Liver (tissue), 3 donors: ENCODE results near the gene CDK5RAP2.

ENCODE experiments used
- FOXA1 ChIP-seq: IDR thresholded peaks from 2 replicates; pipeline ENCODE4 v1.6.1; 2016; ENCODE audit warnings: antibody characterized with exemption
- HNF4A ChIP-seq, 2 donors: conservative IDR thresholded peaks; 2 replicates each; pipeline ENCODE4 v1.6.1; 2016; ENCODE audit warnings: antibody characterized with exemption in 2 of 2, mild to moderate bottlenecking in 2 of 2
- NR2F2 ChIP-seq: IDR thresholded peaks from 2 replicates; pipeline ENCODE4 v1.6.1; 2016; ENCODE audit warnings: antibody characterized with exemption
- RAD21 ChIP-seq, 2 donors: IDR thresholded peaks; 2 replicates each; pipeline ENCODE4 v1.6.1; 2016; ENCODE audit warnings: antibody characterized with exemption in 2 of 2, mild to moderate bottlenecking in 2 of 2
- TAF1 ChIP-seq: conservative IDR thresholded peaks from 2 replicates; pipeline ENCODE4 v1.6.1; 2016; ENCODE audit warnings: antibody characterized with exemption, mild to moderate bottlenecking
- YY1 ChIP-seq: IDR thresholded peaks from 2 replicates; pipeline ENCODE4 v1.6.1; 2016; ENCODE audit warnings: antibody characterized with exemption, mild to moderate bottlenecking
- TF ChIP-seq, protein P1 (sequence below): fragments of 150-350 bp; IDR thresholded peaks from 2 replicates; pipeline ENCODE4 v1.5.1; 2017; ENCODE audit warnings: improper control_type of control experiment, low read depth, low read length; ENCODE audit not compliant: missing input control
- TF ChIP-seq, protein P2 (sequence below): IDR thresholded peaks from 2 replicates; pipeline ENCODE4 v1.6.1; 2016; ENCODE audit warnings: antibody characterized with exemption
- TF ChIP-seq, protein P3 (sequence below): IDR thresholded peaks from 2 replicates; pipeline ENCODE4 v1.6.1; 2016; ENCODE audit warnings: antibody characterized with exemption, mild to moderate bottlenecking
- donor health status: healthy.
- donor health status: healthy.

DNA sequence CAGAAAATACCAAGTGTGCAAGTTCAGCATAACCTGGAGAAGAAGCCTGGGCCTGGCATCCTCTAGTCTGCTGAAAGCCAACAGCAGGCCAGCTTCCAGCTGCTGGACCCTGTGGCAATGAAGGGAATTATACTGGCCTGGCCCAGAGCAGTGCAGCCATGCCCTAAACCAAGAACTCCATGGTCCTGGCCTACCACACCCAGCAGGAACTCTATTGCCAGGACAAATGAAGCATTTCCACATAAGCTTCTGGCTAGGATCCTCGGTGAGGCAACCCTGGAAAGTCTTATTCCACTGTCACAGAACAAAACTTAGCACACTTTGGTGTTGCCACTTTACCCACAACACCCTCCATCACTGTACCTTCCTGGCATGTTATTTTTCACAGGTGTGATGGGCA, 35.5 kb downstream of the CDK5RAP2 start:
- no peak for TF ChIP-seq FOXA1
- no peak for TF ChIP-seq HNF4A (conservative IDR thresholded peaks at IDR 0.05)
- TF ChIP-seq, protein P1, sequence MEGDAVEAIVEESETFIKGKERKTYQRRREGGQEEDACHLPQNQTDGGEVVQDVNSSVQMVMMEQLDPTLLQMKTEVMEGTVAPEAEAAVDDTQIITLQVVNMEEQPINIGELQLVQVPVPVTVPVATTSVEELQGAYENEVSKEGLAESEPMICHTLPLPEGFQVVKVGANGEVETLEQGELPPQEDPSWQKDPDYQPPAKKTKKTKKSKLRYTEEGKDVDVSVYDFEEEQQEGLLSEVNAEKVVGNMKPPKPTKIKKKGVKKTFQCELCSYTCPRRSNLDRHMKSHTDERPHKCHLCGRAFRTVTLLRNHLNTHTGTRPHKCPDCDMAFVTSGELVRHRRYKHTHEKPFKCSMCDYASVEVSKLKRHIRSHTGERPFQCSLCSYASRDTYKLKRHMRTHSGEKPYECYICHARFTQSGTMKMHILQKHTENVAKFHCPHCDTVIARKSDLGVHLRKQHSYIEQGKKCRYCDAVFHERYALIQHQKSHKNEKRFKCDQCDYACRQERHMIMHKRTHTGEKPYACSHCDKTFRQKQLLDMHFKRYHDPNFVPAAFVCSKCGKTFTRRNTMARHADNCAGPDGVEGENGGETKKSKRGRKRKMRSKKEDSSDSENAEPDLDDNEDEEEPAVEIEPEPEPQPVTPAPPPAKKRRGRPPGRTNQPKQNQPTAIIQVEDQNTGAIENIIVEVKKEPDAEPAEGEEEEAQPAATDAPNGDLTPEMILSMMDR = no peak
- no peak for TF ChIP-seq TAF1
- no peak for TF ChIP-seq RAD21 (IDR thresholded peaks at IDR 0.05)
- TF ChIP-seq, protein P2, sequence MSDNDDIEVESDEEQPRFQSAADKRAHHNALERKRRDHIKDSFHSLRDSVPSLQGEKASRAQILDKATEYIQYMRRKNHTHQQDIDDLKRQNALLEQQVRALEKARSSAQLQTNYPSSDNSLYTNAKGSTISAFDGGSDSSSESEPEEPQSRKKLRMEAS = no peak
- TF ChIP-seq NR2F2 = no peak
- TF ChIP-seq, protein P3, sequence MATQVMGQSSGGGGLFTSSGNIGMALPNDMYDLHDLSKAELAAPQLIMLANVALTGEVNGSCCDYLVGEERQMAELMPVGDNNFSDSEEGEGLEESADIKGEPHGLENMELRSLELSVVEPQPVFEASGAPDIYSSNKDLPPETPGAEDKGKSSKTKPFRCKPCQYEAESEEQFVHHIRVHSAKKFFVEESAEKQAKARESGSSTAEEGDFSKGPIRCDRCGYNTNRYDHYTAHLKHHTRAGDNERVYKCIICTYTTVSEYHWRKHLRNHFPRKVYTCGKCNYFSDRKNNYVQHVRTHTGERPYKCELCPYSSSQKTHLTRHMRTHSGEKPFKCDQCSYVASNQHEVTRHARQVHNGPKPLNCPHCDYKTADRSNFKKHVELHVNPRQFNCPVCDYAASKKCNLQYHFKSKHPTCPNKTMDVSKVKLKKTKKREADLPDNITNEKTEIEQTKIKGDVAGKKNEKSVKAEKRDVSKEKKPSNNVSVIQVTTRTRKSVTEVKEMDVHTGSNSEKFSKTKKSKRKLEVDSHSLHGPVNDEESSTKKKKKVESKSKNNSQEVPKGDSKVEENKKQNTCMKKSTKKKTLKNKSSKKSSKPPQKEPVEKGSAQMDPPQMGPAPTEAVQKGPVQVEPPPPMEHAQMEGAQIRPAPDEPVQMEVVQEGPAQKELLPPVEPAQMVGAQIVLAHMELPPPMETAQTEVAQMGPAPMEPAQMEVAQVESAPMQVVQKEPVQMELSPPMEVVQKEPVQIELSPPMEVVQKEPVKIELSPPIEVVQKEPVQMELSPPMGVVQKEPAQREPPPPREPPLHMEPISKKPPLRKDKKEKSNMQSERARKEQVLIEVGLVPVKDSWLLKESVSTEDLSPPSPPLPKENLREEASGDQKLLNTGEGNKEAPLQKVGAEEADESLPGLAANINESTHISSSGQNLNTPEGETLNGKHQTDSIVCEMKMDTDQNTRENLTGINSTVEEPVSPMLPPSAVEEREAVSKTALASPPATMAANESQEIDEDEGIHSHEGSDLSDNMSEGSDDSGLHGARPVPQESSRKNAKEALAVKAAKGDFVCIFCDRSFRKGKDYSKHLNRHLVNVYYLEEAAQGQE = no peak
- no peak for TF ChIP-seq YY1
